Measurements from ENCODE around the gene ZC3H18. TPM values are rescaled to one million over a fixed set of nuclear protein-coding genes. Genes with fewer than 3 reads are reported as not detected.

ZC3H18 gene
- total and polyA plus RNA-seq, 2 experiments from 2014 or later = 30.0 to 40.7 TPM

GRCh38 chr16:88631920-88632586 lies 61.9 kb downstream of the ZC3H18 start:
- peaks cover 13% of the 10 kb centered on the region; the same call in 1 of the 2 replicates for H3K36me3 ChIP-seq (ENCODE audit: insufficient read depth)
- TF ChIP-seq ETS1 (IDR thresholded peaks at IDR 0.05) = no peak
- TF ChIP-seq ZNF462 (CRISPR knock-in tag; IDR thresholded peaks at IDR 0.05) = no peak
- no peak for TF ChIP-seq CTCF (conservative IDR thresholded peaks at IDR 0.05; ENCODE audit: low read depth in 2 of 2)
- TF ChIP-seq JUNB (IDR thresholded peaks at IDR 0.05; ENCODE audit: unreplicated experiment) = no peak
- no peak for TF ChIP-seq ZNF114 (CRISPR knock-in tag; IDR thresholded peaks at IDR 0.05)
- TF ChIP-seq POLR2AphosphoS5 (IDR thresholded peaks at IDR 0.05; ENCODE audit: low read depth) = no peak
- TF ChIP-seq NANOG (IDR thresholded peaks at IDR 0.05; ENCODE audit: borderline replicate concordance) = no peak
- no peak for TF ChIP-seq ZNF331 (CRISPR knock-in tag; IDR thresholded peaks at IDR 0.05; ENCODE audit: low read depth)
- no peak for TF ChIP-seq CREB1 (CRISPR knock-in tag; IDR thresholded peaks at IDR 0.05; ENCODE audit: low read depth)
- no peak for TF ChIP-seq EZH2phosphoT487 (IDR thresholded peaks at IDR 0.05; ENCODE audit: unreplicated experiment)
- TF ChIP-seq EZH2 (IDR thresholded peaks at IDR 0.05; ENCODE audit: low read depth, unreplicated experiment) = no peak
- no peak for TF ChIP-seq REST (IDR thresholded peaks at IDR 0.05; ENCODE audit: unreplicated experiment)
- TF ChIP-seq STAT1 (IDR thresholded peaks at IDR 0.05; ENCODE audit: unreplicated experiment) = no peak
- H3K9me3 Mint-ChIP-seq = no peaks in the 10 kb centered on the region

More at GRCh38 chr16:88631920-88632586, 61.9 kb downstream of the ZC3H18 start:
- no peak for ATAC-seq
- H3K27me3 ChIP-seq (ENCODE audit: insufficient read depth) = no peaks in the 10 kb centered on the region; the same call in 1 of the 2 replicates
- no peak for DNase-seq (ENCODE audit: low spot score)
- H2AFZ ChIP-seq = no peak overlapping the region
- H3K27ac ChIP-seq (ENCODE audit: low read depth) = no peak overlapping the region
- no peaks in the 10 kb centered on the region for H3K79me2 ChIP-seq (replicated peaks; ENCODE audit: insufficient read depth)
- Mint-ChIP-seq H3K27me3 (ENCODE audit: insufficient read depth, low read depth, poor library complexity) (peaks cover 15% of the 10 kb centered on the region), H3K4me1 (peaks cover 30% of the 10 kb centered on the region), H3K4me3 (no peak overlapping the region; the same call in 2 of the 3 replicates), H3K36me3 (ENCODE audit: low read depth) (peaks cover 40% of the 10 kb centered on the region), H3K27ac (0 out of 2 replicates have a peak overlapping the region, but pooled peaks have one; percentile 56)
- peaks cover 10% of the 10 kb centered on the region; the same call in 1 of the 2 replicates for H3K4me1 ChIP-seq (ENCODE audit: insufficient read depth)
- H3K9me2 ChIP-seq (ENCODE audit: insufficient read depth) = no peaks in the 10 kb centered on the region
- no peak overlapping the region for H3K4me2 ChIP-seq
- H4K20me1 ChIP-seq (replicated peaks; ENCODE audit: insufficient read depth) = no peaks in the 10 kb centered on the region
- H3K4me3 ChIP-seq = no peak overlapping the region
- H3F3A ChIP-seq (replicated peaks; ENCODE audit: low read depth) = peaks cover 14% of the 10 kb centered on the region; the same call in 1 of the 2 replicates
